COR-L47 (cell line): ENCODE results near the gene FHOD3.

ENCODE experiments used
- DNase-seq: peaks from one replicate; lab custom pipeline; 2025; lab: John Stamatoyannopoulos, UW

The FHOD3 gene

DNA sequence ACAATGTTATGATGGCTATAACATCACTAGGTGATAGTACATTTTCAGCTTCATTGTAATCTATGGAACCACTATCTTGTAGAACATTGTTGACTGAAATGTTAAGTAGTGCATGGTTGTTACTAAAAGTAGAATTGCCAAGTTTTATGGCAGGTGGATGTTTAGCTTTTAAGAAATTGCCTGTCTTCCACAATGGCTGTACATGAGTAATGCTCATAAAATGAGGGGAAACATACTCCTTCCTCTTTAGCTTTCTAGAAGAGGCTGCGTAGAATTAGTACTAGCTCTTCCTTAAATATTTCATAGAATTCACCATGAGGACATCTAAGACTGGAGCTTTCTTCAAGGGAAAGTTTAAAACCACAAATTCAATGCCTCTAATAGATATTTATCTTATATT, 370.3 kb downstream of the FHOD3 start:
- DNase-seq, result no peak

DNA sequence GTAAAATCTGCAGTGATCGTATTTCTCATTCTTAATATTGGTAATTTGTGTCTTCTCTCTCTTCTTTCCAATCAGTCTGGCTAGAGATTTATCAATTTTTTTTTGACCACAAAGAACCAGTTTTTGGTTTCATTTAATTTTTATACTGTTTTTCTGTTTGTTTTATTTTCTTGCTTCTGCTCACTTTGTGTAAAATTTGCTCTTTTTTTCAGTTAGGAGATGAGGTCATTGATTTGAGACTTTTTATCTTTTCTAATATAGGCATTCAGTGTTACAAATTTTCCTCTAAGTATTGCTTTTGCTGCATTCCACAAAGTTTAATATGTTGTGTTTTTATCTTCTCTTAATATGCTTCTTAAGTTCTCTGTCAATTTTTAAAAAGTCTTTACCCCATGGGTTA, 370.8 kb downstream of the FHOD3 start:
- no peak for DNase-seq

- DNase-seq, result peak; percentile 70
Observed at GRCh38 chr18:36672437-36673344, 375.2 kb downstream of the FHOD3 start.

- DNase-seq, result no peak
Observed at GRCh38 chr18:36673452-36673851, 375.9 kb downstream of the FHOD3 start.

DNA sequence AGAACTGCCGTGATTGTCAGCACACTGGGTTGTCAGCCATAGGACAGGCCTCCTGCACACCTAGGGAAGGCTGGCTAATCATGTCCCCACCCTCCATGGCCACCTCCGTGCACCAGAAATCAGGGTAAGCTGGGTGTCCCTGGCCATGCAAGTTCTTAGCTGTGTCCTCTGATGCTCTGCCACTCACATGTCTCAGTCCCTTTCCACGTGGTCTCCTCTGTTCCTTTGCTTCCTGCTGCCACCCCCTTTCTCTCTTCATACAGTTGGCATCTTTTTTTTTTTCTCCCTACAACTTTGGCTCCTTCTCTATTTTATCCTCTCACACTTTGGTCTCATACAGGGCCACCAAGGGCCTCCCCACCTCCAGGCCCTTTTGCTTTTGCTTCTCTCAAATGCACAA, 377.6 kb downstream of the FHOD3 start:
- no peak for DNase-seq

GRCh38 chr18:36675542-36675941, 378.0 kb downstream of the FHOD3 start:
- DNase-seq, result no peak

DNA sequence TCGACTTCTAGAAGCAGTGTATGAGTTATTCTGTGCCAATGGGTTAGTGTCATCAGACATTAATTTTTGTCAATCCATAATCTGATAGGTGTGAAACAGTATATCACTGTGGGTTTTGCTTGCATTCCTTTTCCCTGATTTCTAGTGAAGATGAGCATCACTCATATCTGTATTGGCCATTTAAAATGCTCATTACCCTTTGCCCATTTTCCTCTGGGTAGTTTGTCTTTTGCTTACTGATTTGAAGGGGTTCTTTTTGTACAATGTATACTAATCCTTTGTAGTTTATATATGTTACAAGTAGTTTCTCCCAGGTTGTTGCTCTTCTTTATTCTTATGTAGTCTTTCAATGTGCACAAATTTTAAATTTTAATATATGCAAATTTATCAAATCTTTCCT, 379.1 kb downstream of the FHOD3 start:
- DNase-seq, result no peak

DNA sequence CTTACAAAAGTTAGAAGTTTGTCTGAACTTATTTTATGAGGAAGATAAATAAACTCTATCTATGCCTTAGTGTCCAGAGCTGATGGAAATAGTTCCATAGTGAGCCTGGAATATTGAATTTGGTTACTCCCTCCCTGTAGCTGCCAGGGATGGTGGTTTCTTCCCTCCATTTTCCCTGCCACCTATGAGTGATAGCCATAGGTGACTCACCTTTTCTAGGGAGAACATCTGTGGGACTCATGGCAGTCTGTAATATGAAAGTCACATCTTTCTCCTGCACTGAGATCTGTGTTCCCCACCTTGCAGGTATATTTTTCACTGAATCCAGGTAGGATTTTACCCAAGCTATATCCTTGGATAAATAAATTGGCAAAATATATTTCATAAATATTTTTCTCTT, 382.5 kb downstream of the FHOD3 start:
- DNase-seq, result no peak

GRCh38 chr18:36685580-36685979, 388.1 kb downstream of the FHOD3 start:
- DNase-seq, result no peak

DNA sequence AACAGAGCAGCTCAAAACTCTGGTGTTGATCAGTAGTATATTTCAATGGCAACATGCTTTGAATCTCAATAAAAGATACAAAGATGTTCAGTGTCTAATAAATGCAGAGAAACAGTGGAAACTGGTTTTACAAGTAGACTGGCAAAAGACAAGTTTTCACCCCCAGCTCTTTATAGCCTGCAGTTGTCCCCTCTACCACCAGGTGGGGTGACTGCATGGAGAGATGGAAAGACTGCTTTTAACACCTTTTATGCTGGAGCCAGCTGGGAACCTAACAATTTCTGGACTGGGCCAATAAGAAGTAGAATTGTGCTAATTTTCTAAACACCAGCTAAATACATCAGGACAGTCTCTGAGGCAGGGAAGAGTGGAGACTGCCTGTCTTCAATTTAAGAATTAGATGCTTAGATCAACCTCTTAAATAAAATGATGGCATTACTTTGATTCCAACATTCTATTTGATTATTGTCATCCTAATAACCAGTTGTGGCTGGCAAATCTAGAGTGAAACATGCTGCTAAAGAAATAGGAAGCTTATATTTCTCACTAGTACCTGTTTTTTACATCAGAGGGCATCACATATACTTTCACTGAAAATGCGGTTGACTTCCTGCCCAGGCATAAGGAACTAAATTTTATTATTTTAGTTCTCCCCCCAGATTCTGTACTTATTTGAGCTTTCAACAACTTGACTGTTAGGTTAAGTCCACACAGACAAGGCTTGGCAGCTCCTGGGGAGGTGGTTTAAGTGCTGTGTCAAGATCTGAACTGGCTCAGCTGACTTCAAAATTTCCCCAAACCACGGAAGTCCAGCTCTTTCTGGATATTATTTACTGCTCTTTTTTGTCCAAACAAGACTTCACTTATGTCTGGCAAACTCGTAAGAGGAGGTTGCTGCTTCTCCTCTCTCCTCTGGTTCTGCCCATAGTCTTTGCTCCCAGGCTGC, 390.8 kb downstream of the FHOD3 start:
- DNase-seq, result peak; percentile 33

- no peak for DNase-seq
Observed at GRCh38 chr18:36692371-36692770, 394.9 kb downstream of the FHOD3 start.

DNA sequence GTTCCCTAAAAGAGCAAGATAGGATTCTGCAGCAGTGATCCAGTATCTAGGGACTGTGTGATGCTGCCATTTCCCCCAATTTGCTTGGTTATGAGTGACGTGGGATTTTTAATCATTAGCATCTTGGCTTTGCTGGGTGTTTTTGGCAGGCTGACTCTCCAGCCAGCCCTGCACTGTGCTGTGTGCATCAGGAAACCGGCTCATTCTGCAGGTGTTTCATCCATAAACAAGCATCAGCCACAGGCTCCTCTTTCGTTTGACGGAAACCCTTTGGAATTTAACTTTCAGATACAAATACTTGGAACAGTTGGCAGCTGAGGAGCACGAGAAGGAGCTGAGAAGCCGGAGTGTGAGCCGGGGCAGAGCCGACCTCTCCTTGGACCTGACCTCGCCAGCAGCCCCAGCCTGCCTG, 395.4 kb downstream of the FHOD3 start:
- no peak for DNase-seq

GRCh38 chr18:36693931-36694620, 396.6 kb downstream of the FHOD3 start:
- peak; percentile 90 for DNase-seq

- DNase-seq, result no peak
Observed at GRCh38 chr18:36695806-36696205, 398.3 kb downstream of the FHOD3 start.

DNA sequence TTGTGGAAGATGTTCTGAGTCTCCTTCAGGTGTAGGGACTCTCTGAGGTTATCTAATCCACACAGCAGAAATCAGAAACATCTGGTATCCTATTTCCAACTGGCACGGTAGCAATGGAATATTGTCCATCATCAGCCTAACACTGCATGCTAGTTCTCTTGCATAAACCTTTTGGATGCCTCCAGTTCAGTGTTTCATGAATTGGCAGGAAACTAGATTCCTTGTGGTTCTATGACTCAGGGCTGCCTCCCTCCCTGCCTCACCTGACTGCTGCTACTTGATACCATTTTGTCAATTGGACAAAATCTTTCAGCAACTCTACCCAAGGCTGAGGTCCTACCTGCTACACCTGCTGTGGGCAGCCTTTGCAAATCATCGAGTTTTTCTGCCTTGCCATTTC, 400.4 kb downstream of the FHOD3 start:
- DNase-seq, result no peak

DNA sequence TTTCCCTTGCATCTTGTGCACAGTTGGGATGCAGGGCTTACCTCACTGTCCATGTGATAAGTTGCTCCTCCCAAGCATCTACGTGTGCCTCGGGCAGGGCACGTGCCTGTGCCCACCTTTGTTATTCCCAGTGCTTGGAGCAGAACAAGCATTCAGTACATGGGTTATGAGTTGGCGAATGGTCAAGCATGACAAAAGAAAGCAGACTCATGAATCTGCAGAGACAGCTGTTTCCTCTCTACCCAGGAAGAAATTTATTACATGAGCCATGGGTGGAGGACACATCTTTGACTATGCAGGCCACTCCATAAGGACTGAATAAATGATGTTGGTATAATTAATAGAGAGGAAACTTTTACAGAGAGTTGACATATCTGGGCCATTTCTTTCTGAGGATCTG, 403.4 kb downstream of the FHOD3 start:
- no peak for DNase-seq

- no peak for DNase-seq
Observed at GRCh38 chr18:36702401-36703013, 405.0 kb downstream of the FHOD3 start.

- no peak for DNase-seq
Observed at GRCh38 chr18:36704156-36704555, 406.6 kb downstream of the FHOD3 start.

DNA sequence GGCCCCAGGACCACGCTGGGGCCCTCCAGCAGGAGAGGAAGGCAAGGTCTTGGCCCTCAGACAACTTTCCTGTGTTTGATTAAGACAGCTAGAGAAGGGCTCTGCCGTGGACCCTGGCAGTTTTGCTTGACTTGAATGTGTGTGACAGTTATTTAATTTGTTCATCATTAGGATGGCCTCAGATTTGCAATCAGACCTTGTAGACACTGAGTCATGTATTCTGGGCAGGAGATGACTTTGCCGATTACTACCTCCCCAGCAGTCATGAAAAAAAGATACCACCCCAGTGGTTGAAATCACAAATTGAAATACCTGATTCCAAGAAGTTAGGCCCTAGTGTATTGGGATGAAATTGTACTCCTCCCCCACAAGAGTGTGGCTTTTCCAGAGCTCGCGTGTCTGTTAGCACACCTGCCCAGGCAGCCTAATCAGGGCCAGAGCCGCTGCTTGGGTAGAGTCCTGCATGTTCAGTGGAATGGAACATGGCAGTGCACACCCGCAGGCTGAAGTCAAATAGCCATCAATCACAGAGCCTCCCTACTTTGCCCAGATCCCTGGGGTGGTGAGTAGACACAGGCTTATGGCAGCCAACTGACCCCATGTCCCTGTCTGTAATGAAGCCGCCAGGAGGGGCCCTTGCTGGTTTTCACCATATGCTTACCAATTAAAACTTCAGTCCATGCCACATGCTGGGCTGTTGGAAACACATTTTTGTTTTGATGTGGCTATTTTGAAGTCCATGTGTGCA, 408.8 kb downstream of the FHOD3 start:
- DNase-seq, result no peak

DNA sequence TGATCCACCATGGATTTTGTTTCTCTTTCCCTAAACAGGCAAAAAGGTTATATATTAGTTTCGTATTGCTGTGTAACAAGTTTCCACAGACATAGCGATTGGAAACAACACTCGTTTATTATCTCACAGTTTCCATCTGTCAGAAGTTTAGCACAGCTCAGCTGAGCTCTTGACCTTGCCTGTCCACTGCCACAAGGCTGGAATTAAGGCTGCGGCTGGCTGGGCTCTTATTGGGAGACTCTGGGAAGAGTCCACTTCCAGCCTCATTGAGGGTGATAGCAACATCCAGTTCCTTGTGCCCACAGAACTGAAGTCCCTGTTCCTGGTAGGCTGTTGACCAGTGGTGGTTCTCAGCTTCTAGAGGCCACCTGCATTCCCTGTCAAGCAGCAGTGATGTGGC, 410.9 kb downstream of the FHOD3 start:
- no peak for DNase-seq

DNA sequence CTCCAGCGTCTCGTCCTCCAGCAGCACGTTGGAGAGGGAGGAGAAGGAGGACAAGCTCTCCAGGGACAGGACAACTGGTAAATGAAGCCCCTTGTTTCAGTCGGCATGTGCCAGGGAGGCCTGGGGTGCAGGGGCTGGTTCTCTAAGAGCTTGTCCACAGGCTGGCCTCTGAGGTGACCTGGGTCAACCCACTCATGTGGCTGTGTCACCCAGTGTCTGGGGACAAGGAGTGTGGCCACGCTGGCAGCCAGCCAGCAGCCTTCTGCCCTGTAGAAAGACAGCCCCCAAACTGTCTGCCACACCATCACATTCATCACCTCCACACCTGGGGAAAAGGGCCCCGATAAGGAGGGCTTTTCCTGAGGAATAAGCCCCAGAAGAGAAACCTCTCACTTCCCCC, 411.8 kb downstream of the FHOD3 start:
- DNase-seq, result no peak
